HUES48 (cell line): ENCODE data around the gene COPZ1.
"Not testable (repeated sequence)": the region's sequence is repeated elsewhere in the genome, so short reads cannot be mapped to it uniquely, and the experiment has no call there.

Experiments
- H3K27ac ChIP-seq: one replicate; pipeline ENCODE4 v1.7.0; 2013; ENCODE audit warnings: low read depth, low read length, inconsistent platforms
- H3K27me3 ChIP-seq: 2 replicates; pipeline ENCODE4 v1.6.1; 2013; ENCODE audit warnings: mild to moderate bottlenecking, low read length; ENCODE audit not compliant: control insufficient read depth, insufficient read depth
- H3K36me3 ChIP-seq: 2 replicates; pipeline ENCODE4 v1.6.1; 2013; ENCODE audit warnings: low read length; ENCODE audit not compliant: control insufficient read depth, insufficient read depth
- H3K4me1 ChIP-seq: 2 replicates; pipeline ENCODE4 v1.6.1; 2013; ENCODE audit warnings: mild to moderate bottlenecking, low read length; ENCODE audit not compliant: control insufficient read depth, insufficient read depth
- H3K4me3 ChIP-seq: 2 replicates; pipeline ENCODE4 v1.5.1; 2013; ENCODE audit warnings: mild to moderate bottlenecking, low read depth, low read length
- H3K9ac ChIP-seq: 2 replicates; pipeline ENCODE4 v1.6.1; 2013; ENCODE audit warnings: mild to moderate bottlenecking, low read depth, low read length, moderate library complexity
- H3K9me3 ChIP-seq: 2 replicates; pipeline ENCODE4 v1.6.1; 2013; ENCODE audit warnings: low read length; ENCODE audit not compliant: control insufficient read depth, insufficient read depth

Gene COPZ1

DNA sequence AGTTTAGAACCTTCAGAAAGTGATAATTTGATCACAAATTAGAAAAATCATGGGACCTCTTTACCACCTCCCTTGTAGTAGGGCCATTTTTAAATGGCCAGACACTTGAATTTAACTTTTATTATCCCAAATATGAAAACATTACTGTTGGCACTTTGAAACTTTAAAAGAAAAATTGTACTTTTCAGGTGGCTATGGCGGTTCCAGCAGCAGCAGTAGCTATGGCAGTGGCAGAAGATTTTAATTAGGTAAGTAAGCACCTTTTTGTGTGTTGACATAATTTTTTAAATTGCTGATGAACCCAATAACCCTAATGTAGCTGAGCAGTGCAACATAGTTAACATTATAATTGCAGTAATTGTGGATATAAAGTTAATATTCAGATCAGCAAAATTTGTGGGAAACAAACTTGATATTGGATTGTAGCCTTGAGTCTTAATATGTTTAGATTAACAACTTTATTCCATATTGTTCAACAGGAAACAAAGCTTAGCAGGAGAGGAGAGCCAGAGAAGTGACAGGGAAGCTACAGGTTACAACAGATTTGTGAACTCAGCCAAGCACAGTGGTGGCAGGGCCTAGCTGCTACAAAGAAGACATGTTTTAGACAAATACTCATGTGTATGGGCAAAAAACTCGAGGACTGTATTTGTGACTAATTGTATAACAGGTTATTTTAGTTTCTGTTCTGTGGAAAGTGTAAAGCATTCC, 40.7 kb upstream of the COPZ1 start:
- H3K27me3 ChIP-seq, H3K9me3 ChIP-seq: not testable (repeated sequence)
- H3K4me1 ChIP-seq, result peaks cover 18% of the 10 kb centered on the region
- peak overlapping the region; percentile 30; the same call in 1 of the 2 replicates for H3K9ac ChIP-seq
- H3K4me3 ChIP-seq, result peak overlapping the region; percentile 95
- peak overlapping the region; percentile 46 for H3K27ac ChIP-seq
- peaks cover 69% of the 10 kb centered on the region for H3K36me3 ChIP-seq

DNA sequence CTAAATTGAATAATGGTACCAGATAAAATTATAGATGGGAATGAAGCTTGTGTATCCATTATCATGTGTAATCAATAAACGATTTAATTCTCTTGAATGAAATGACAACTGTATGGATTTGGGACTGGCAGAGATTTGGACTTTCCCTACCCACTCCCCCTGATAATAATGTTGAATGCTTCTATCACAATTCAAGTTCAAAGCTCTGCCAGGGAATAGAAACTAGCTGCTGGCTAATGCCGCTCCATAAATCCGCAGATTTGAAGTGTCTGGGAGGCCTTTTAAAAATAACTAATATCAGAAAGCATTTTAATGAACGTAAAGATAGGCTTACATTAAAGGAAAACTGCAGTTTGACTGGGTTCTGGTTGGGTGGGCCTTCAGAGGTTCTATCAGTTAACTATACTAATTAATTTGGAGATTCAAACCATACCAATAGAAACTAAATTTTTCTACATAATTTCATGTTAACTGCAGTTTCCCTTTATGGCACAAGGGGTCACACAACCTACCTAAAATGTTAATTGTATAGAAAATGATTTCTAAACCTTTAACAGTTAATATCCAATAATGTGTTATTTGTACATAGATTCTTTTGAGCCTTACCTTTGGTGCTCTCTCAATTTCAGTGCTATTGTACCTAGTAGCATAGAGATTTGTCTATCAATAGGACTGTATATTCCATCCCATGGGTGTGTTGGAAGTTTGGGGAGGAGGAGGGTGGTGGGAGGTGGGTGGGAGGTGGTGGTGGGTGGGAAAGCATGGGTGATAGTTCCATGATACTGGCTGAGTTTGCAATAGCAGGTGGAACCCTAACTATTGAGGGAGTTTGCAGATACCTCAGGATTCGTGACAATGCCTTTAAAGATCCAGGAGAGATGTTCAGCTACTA, 39.5 kb upstream of the COPZ1 start:
- Histone ChIP-seq H3K27ac (peak overlapping the region; percentile 52), H3K27me3 (no peaks in the 10 kb centered on the region), H3K4me3 (no peak overlapping the region), H3K36me3 (peaks cover 69% of the 10 kb centered on the region), H3K4me1 (peaks cover 18% of the 10 kb centered on the region), H3K9ac (no peak overlapping the region), H3K9me3 (no peaks in the 10 kb centered on the region)

DNA sequence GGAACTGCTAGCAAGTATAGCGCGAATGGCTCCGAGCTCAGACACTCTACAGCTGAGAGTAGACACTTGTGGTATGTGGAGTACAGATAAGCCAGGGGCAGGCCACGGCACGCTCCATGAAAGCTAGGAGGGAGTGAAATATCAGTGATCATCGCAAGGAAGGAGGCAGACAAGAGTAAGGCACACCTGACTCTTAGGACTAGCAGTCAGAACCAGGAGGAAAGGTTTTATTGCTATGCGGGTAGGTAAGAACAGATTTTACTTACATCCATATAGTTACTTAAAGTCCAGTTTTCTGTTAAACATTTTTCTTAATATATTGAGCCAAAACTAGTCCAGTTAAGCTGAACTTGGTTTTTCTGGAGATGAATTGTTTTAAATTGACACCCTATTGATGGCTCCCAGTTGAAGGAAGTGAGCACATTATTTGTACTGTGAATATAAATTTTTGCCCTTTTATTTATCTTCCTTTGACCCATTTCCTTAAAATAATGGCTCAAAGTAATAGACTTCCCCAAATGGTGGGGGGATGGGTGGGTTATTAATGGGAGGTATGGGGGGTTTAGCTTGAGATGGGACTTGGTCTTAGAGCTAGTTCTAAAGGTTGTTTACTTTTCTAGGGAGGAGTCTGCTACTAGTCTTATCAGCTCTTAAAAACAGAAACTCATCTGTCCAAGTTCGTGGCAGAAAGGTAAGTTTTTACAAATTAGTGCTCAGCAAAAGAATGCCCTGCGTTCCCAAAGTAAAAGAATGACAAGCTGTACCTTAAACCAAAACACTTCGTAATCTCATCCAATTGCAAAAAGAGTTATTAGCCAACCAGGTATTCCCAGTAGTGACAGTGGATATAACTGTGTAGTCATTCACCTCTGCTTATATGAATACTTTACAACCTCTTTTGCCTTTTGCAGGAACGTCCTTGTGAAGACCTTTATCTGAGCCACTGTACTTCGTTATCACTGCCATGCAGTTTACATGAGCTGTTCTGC, 38.6 kb upstream of the COPZ1 start:
- Histone ChIP-seq H3K9ac (no peak overlapping the region), H3K4me1 (peaks cover 18% of the 10 kb centered on the region), H3K9me3 (no peaks in the 10 kb centered on the region), H3K36me3 (peaks cover 63% of the 10 kb centered on the region), H3K4me3 (no peak overlapping the region), H3K27me3 (no peaks in the 10 kb centered on the region), H3K27ac (peak overlapping the region; percentile 52)

DNA sequence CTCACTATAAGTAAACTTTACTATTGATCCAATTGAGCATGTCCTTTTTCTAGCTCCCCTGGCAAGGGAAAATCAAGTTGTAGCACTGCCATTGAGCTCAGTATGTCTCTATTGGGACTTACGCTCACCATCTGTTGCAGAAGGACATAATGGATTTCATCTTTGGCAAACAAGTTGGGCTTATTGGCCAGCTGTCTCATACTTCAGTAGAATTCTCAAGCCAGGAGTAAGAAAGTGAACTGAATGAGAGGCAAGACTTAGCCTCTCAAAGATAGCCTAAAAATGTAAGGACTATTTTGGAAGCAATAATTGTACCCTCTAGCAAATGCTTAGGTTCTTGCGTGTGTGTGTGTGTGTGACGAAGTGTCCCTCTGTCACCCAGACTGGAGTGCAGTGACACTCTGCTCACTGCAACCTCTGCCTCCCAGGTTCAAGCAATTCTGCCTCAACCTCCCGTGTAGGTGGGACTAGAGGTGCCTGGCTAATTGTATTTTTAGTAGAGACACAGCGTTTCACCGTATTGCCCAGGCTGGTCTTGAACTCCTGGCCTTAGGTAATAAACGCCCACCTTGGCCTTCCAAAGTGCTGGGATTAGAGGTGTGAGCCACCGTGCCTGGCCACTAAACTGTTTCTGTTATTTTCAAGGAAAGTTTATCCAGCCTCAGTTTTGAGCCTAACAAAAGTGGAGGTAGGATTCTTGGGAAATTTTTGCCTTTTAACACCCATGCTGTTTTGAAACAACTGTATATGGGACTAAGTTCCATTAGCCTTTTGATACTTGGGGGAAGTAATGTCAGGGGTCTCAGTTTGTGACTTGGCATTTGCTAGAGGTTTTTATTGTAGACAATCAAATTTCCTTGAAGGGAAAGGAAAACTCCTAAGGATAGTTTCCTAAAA, 37.4 kb upstream of the COPZ1 start:
- Histone ChIP-seq H3K4me3 (no peak overlapping the region), H3K9ac (no peak overlapping the region), H3K4me1 (peaks cover 14% of the 10 kb centered on the region), H3K27ac (peak overlapping the region; percentile 52), H3K36me3 (peaks cover 51% of the 10 kb centered on the region), H3K9me3 (no peaks in the 10 kb centered on the region), H3K27me3 (no peaks in the 10 kb centered on the region)

DNA sequence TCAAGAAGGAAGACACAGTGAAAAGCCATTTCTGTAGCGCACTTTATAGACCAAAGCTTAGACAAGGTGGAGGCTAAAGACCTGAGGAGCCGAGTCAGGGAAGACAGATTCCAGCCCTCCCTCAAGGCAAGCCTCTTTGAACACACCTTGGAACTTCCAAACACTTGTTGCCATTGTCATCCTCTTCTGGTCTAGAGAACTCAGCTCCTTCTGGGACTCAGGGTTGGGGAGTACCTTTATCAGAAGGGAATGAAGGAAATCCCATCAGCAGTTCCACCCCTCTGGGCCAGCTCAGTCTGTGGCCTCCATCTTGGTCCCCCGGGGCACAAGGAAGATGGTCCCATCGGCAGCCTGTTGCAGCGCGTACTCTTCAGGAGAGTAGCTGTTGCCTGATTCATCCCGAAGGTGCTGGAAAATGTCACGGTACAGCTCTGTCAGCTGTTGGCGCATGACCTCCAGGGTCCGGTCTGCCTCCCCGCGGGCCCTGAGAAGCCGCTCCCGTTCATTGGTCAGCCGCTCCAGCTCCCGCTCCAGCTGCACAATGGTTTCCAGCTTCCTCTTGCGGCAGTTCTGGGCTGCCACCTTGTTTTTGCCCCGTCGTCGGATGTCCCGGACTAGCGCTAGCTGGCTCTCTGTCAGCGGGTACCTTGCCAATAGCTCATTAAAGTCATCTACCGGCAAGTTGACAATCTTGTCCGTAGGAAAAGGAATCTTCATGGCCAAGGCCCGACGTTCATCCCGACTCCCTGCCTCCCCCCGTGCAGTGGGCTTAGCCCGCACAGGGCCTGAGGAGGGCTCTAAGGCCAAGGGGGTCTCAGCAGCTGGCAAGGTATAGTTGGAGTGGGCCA, 32.6 kb upstream of the COPZ1 start:
- no peak overlapping the region for H3K4me3 ChIP-seq
- no peaks in the 10 kb centered on the region for H3K27me3 ChIP-seq
- no peak overlapping the region for H3K9ac ChIP-seq
- no peaks in the 10 kb centered on the region for H3K4me1 ChIP-seq
- H3K9me3 ChIP-seq, result no peaks in the 10 kb centered on the region
- peaks cover 7% of the 10 kb centered on the region for H3K36me3 ChIP-seq
- H3K27ac ChIP-seq, result no peak overlapping the region

DNA sequence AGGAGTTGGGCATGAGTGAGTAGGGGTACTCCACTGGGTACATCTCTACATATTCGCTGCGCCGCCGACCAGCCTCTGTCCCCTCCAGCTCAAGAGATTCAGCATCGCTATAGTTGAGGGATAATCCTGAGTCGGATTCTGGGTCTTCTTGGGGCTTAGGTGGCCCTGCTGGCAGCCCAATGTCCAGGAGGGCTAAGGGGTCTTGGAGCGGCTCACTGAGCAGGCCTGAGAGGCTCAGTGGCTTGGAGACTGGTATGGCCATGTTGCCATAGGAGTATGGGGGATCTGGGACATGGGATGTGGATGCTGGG, 32.0 kb upstream of the COPZ1 start:
- Histone ChIP-seq H3K4me1 (no peaks in the 10 kb centered on the region), H3K9ac (no peak overlapping the region), H3K9me3 (no peaks in the 10 kb centered on the region), H3K27me3 (no peaks in the 10 kb centered on the region), H3K27ac (no peak overlapping the region), H3K4me3 (no peak overlapping the region), H3K36me3 (peaks cover 1% of the 10 kb centered on the region; the same call in 1 of the 2 replicates)

DNA sequence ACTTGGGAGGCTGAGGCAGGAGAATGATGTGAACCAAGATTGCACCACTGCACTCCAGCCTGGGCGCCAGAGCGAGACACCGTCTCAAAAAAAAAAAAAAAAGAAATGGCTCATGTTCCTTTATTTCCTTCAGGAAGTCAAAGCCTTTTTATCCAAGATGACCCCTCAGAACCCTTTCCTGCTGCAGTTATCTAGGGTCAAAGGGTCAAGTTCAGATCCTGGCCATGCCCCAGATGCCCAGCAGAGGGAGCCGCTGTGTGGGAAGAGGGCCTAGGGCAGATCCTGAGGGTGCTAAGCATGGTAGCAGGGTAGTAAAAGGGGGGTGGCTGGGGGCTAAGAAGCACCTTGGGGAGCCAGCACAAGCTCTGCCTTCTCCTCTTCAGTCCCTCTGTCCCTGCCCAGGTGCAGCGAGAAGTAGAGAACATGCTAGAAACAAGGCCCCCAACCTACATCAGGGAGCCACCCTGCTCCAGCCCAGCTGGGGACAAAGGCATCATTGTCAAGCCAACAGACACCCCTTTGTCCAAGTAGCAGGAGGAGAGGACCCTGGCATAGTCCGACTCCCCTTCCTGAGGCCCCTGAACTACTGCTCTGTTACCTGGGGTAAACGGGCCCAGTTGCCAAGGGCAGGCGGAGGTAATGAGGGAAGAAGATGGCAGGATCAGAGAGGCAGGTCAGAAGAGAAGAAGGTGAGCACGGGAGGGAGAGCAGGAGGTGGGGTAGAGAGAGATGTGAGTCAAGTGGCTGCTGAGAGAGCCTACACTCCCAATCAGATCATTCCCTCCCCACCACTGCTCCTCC, 30.6 kb upstream of the COPZ1 start:
- Histone ChIP-seq H3K27me3 (no peaks in the 10 kb centered on the region), H3K9me3 (no peaks in the 10 kb centered on the region), H3K4me1 (no peaks in the 10 kb centered on the region), H3K9ac (no peak overlapping the region), H3K27ac (no peak overlapping the region), H3K4me3 (no peak overlapping the region), H3K36me3 (no peaks in the 10 kb centered on the region)

DNA sequence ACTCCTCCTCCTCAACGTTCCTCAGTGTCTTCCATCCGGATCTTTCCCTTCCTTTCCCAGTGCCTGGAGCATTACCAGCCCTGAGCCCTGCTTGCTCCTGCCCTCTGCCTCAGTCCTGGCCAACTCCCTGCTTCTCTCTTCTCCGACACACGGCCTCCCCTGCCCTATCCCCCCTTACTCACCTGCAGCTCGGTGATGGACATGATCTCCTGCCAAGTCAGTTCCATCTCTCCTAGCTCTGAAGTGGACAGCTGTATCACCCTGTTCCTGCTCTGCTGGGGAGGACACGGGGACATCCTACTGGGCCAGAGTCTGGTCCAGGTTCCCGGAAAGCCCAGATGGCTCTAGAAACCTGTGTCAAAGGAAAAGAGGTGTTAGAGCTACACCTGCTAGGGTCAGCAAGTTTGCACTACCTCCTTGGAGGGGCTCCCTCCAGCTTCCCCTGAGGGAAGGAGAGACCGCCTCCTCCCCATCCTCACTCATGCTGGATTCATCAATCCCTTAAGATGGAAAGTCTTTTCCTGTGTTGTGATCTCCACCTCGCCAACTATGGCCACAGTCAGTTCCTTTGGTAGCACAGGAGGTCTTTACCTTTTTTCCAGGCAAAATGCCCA, 29.9 kb upstream of the COPZ1 start:
- H3K9ac ChIP-seq, result no peak overlapping the region
- H3K27ac ChIP-seq, result no peak overlapping the region
- H3K4me3 ChIP-seq, result no peak overlapping the region
- peaks cover 7% of the 10 kb centered on the region for H3K4me1 ChIP-seq
- H3K9me3 ChIP-seq, result no peaks in the 10 kb centered on the region
- H3K27me3 ChIP-seq, result peaks cover 7% of the 10 kb centered on the region
- H3K36me3 ChIP-seq, result no peaks in the 10 kb centered on the region
